Gastrocnemius medialis (tissue), 4 donors: ENCODE data around the gene INSRR.

Source experiments
- CTCF ChIP-seq, 5 experiments: fragments of 450-650 bp in 3 of 5; fragments of 200-600 bp in 2 of 5; sonication (generic) in 2 of 5; IDR thresholded peaks in 4 of 5; conservative IDR thresholded peaks in 1 of 5; 1 replicate in 4 of 5; 2 replicates in 1 of 5; pipeline ENCODE4 v1.5.1; 2016 to 2019; ENCODE audit warnings: antibody characterized with exemption in 5 of 5, mild to moderate bottlenecking in 3 of 5, moderate library complexity in 3 of 5
- POLR2A ChIP-seq, 2 donors: fragments of 450-650 bp; IDR thresholded peaks; one replicate each; pipeline ENCODE4 v1.6.1; 2017; ENCODE audit warnings: antibody characterized with exemption in 2 of 2, mild to moderate bottlenecking in 2 of 2, moderate library complexity in 2 of 2

GRCh38 chr1:156842618-156843300 is 16.2 kb downstream of the INSRR start:
- TF ChIP-seq CTCF (IDR thresholded peaks at IDR 0.05 in 4 of 5, conservative IDR thresholded peaks at IDR 0.05 in 1 of 5) (no peak), POLR2A (IDR thresholded peaks at IDR 0.05) (no peak)
